ENCODE data around the gene MRGPRD. TPM values are rescaled to one million over a fixed set of nuclear protein-coding genes. Genes with fewer than 3 reads are reported as not detected.
A peak's percentile ranks its signal among the peaks of the same experiment; 100 is the strongest.

The MRGPRD gene
- total and polyA plus RNA-seq, 10 of the 15 experiments (the other 5 are each of a cell fraction or from before 2014, with no cell fraction given) = not detected

DNA sequence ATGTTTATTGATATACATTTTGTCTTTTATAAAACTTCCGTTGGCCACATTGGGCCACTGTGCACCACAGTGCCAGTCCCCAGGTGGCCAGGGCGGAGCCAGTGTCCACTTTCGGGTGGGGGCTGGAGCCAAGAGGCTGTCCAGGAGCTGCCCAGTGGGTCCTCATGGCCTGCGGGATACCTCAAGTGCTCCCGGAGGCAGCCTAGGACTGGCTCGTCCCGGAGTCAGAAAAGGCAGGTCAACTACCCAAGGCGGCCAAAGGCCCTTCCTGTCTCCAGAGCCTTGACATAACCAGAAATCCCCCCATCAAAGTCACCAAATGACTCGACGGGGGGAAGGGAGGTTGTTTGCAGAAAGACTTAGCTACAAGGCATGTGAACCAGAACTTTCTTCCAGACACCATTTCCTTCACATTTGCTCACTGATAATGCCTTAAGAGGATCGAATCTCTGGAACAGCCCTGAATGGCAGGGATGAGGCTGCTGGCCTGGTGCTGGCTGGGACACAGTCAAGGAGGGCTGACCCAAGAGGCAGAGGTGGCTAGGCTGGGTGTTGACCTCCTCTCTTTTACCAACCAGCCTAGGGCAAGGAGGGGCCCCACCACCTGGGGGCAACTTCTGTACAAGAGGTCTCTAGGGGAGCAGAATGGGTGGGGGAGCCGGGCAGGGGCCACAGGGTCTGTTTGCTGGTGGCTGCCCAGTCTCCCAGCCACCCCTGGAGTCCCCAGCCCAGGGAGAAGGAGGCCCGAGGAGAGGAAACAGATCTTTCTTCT lies 23.8 kb upstream of the MRGPRD start:
- H3K27me3 ChIP-seq (replicated peaks in 1 of 2; ENCODE audit: control insufficient read depth in 2 of 2, insufficient read depth in 2 of 2, low read length in 1 of 2) = peaks cover 3 to 4% of the 10 kb centered on the region in 2 experiments; a peak in 3 of 4 replicates
- in situ Hi-C loops (cut with MboI) = no loop called here

GRCh38 chr11:69003866-69004367 lies 23.1 kb upstream of the MRGPRD start:
- no peaks in the 10 kb centered on the region for H3K36me3 ChIP-seq (ENCODE audit: control insufficient read depth in 2 of 2, insufficient read depth in 2 of 2, low read length in 1 of 2)
- POLR2A ChIA-PET = no interaction called here
- no peaks in the 10 kb centered on the region for H4K20me1 ChIP-seq (ENCODE audit: control insufficient read depth, insufficient read depth)
- no peak for FAIRE-seq
- no peaks in the 10 kb centered on the region; the same call in 1 of the 2 replicates for H3K4me1 ChIP-seq (ENCODE audit: control insufficient read depth, insufficient read depth, low read length)
- no peak for DNase-seq (ENCODE audit: low read depth, low spot score)
- intact Hi-C loops (cut with micrococcal nuclease; ENCODE audit: unreplicated experiment) = no loop called here
- no peak overlapping the region for H3K4me3 ChIP-seq
- peaks cover 3 to 4% of the 10 kb centered on the region in 2 experiments; a peak in 3 of 4 replicates for H3K27me3 ChIP-seq (replicated peaks in 1 of 2; ENCODE audit: control insufficient read depth in 2 of 2, insufficient read depth in 2 of 2, low read length in 1 of 2)
- SMC1A ChIA-PET (ENCODE audit: uncharacterized antibody, unreplicated experiment) = no interaction called here
- RAD21 ChIA-PET (ENCODE audit: unreplicated experiment) = no interaction called here
- CTCF ChIA-PET = no interaction called here
- in situ Hi-C loops (cut with MboI) = no loop called here
- no peak overlapping the region for H2AFZ ChIP-seq (ENCODE audit: control insufficient read depth, low read depth, low read length)
- TF ChIP-seq ZZZ3 (IDR thresholded peaks at IDR 0.05; ENCODE audit: control insufficient read depth, insufficient read length, low read depth) (no peak), SPI1 (IDR thresholded peaks at IDR 0.05; ENCODE audit: borderline replicate concordance, insufficient read depth, low read depth, low read length) (no peak), SMC3 (IDR thresholded peaks at IDR 0.05; ENCODE audit: borderline replicate concordance, low read length) (no peak), SREBF1 (IDR thresholded peaks at IDR 0.05; ENCODE audit: low read length) (no peak), RUNX3 (IDR thresholded peaks at IDR 0.05; ENCODE audit: low read length) (no peak), TCF7 (IDR thresholded peaks at IDR 0.05; ENCODE audit: borderline replicate concordance) (no peak), HCFC1 (IDR thresholded peaks at IDR 0.05; ENCODE audit: low read length) (no peak), NFYB (IDR thresholded peaks at IDR 0.05; ENCODE audit: insufficient read depth, low read depth, low read length) (no peak), POLR2AphosphoS2 (IDR thresholded peaks at IDR 0.05; ENCODE audit: low read depth, low read length) (no peak), BMI1 (IDR thresholded peaks at IDR 0.05; ENCODE audit: borderline replicate concordance) (no peak), MYB (IDR thresholded peaks at IDR 0.05; ENCODE audit: borderline replicate concordance, low read depth, low read length) (no peak)
- H3K79me2 ChIP-seq (ENCODE audit: control insufficient read depth, insufficient read depth, low read length) = no peaks in the 10 kb centered on the region
- ATAC-seq = no peak
- no peaks in the 10 kb centered on the region for H3K9me3 ChIP-seq (replicated peaks; ENCODE audit: control insufficient read depth, insufficient read depth, low read length)
- H3K9ac ChIP-seq (ENCODE audit: control insufficient read depth, insufficient read depth, low read length) = no peak overlapping the region
- whole genome bisulfite sequencing (ENCODE audit: insufficient coverage, insufficient replicate concordance, low lambda C conversion rate, missing lambda C conversion rate) = 44% methylated on average over 20 of the region's 20 CpGs
- BruUV-seq (replicated peaks) = no TSS peak
- no peak overlapping the region for H3K4me2 ChIP-seq (ENCODE audit: control insufficient read depth, insufficient read depth)
- no peak overlapping the region for H3K27ac ChIP-seq (ENCODE audit: control insufficient read depth, insufficient read depth)

More for the DNA sequence above, 23.8 kb upstream of the MRGPRD start:
- WGBS (ENCODE audit: insufficient coverage, insufficient replicate concordance, low lambda C conversion rate, missing lambda C conversion rate) = 30% methylated on average over 12 of the region's 13 CpGs
- no peak overlapping the region for H3K27ac ChIP-seq (ENCODE audit: control insufficient read depth, insufficient read depth)
- no peak overlapping the region for H2AFZ ChIP-seq (ENCODE audit: control insufficient read depth, low read depth, low read length)
- no peak overlapping the region for H3K4me2 ChIP-seq (ENCODE audit: control insufficient read depth, insufficient read depth)
- H3K79me2 ChIP-seq (ENCODE audit: control insufficient read depth, insufficient read depth, low read length) = no peaks in the 10 kb centered on the region
- no peak overlapping the region for H3K9ac ChIP-seq (ENCODE audit: control insufficient read depth, insufficient read depth, low read length)
- BruUV-seq (replicated peaks) = no TSS peak
- H4K20me1 ChIP-seq (ENCODE audit: control insufficient read depth, insufficient read depth) = no peaks in the 10 kb centered on the region
- no peaks in the 10 kb centered on the region for H3K9me3 ChIP-seq (replicated peaks; ENCODE audit: control insufficient read depth, insufficient read depth, low read length)
- DNase-seq (ENCODE audit: low read depth, low spot score) = no peak
- ChIA-PET RAD21 (ENCODE audit: unreplicated experiment) (no interaction called here), POLR2A (no interaction called here), SMC1A (ENCODE audit: uncharacterized antibody, unreplicated experiment) (no interaction called here), CTCF (no interaction called here)
- no peaks in the 10 kb centered on the region for H3K36me3 ChIP-seq (ENCODE audit: control insufficient read depth in 2 of 2, insufficient read depth in 2 of 2, low read length in 1 of 2)
- H3K4me3 ChIP-seq = no peak overlapping the region
- ATAC-seq = peak; percentile 59
- intact Hi-C loops (cut with micrococcal nuclease; ENCODE audit: unreplicated experiment) = no loop called here
- no peak for FAIRE-seq
- 0 out of 2 replicates have a peak, but pooled peaks have one; percentile 15 for TF ChIP-seq EED (IDR thresholded peaks at IDR 0.05; ENCODE audit: low read depth)
- no peak for TF ChIP-seq STAT3 (IDR thresholded peaks at IDR 0.05; ENCODE audit: low read depth, low read length)
- TF ChIP-seq ZNF24 (IDR thresholded peaks at IDR 0.05) = no peak
- TF ChIP-seq CREB1 (IDR thresholded peaks at IDR 0.05; ENCODE audit: low read depth) = 0 out of 2 replicates have a peak, but pooled peaks have one; percentile 12
- TF ChIP-seq IRF4 (IDR thresholded peaks at IDR 0.05; ENCODE audit: low read depth, low read length) = peak; percentile 44; the same call in 1 of the 2 replicates
- TF ChIP-seq JUNB (IDR thresholded peaks at IDR 0.05) = peak; percentile 76
- no peak for TF ChIP-seq SIX5 (IDR thresholded peaks at IDR 0.05; ENCODE audit: low read depth, low read length, severe bottlenecking)
- peak; percentile 51 for TF ChIP-seq RUNX3 (IDR thresholded peaks at IDR 0.05; ENCODE audit: low read length)
- TF ChIP-seq SP1 (IDR thresholded peaks at IDR 0.05; ENCODE audit: low read depth, low read length) = no peak
- TF ChIP-seq, protein P1, sequence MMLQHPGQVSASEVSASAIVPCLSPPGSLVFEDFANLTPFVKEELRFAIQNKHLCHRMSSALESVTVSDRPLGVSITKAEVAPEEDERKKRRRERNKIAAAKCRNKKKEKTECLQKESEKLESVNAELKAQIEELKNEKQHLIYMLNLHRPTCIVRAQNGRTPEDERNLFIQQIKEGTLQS (IDR thresholded peaks at IDR 0.05; ENCODE audit: borderline replicate concordance, extremely low read depth, low read depth, low read length) = no peak
- no peaks in the 10 kb centered on the region; the same call in 1 of the 2 replicates for H3K4me1 ChIP-seq (ENCODE audit: control insufficient read depth, insufficient read depth, low read length)

Data from GM12878 (cell line).